Measurements from ENCODE around the gene NME9. TPM values are rescaled to one million over a fixed set of nuclear protein-coding genes. Genes with fewer than 3 reads are reported as not detected.

NME9 gene
- total and polyA plus RNA-seq, 2 donors (not counting 3 experiments of a cell fraction or from before 2014, with no cell fraction given), result 0.08 TPM; not detected in 1

DNA sequence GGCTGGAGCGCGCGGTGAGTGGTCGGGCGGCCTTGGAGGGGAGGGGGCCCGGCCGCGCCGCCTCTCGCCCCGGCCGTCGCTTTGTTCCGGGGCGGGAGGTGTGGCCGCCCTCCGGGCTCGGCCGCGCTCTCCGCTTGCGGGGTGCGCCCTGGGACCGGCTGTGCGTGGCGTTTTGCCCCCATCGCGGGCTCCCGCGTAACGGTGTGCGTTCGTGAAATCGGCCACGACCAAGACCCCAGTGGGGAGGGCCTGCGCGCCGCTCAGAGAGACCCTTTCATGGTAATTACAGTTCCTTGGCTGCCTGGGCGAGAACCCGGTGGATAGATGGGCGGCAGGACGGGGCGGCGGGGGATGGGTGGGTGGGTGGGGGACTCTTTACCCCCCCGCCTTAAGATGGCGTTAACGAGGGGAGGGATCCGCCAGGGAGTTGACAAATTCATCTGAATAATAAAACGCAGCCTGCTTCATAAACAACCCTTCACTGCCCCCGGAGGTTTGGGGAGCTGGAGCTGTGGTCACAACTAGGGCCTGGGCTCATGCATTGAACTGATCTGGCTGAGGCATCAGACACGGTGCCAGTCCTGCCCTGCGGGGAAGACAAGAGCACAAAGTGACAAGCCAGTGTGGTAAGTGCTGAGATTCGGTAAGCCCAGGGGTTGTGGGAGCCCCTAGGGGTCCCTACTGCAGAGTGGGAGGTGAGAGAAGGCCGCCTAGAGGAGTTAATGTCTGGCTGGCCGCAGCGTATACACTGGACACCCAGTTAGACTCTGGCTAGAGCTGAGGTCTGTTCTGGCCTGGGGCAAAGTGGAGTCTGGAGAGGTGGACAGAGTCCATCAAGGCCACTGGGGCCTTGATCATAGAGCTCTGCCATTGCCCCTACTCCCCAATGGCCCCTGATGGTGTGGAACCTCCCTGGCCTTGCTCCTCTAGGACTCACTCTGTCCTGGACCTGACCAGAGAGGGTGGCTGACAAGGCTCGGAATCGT is 19.4 kb upstream of the NME9 start:
- ChIA-PET CTCF (interaction anchor here (0.7 to 1.7 kb wide), 9 partner anchors 16 to 587 kb away, joined by 3 to 7 read pairs (median 4); no protein-coding TSS in a partner anchor), POLR2A (no interaction called here)
- Histone ChIP-seq H3K27me3 (ENCODE audit: control insufficient read depth in 2 of 2, insufficient read depth in 2 of 2, low read length in 2 of 2) (no peaks in the 10 kb centered on the region), H3K9ac (replicated peaks; ENCODE audit: extremely low read depth, insufficient read depth, low read length) (peak overlapping the region; percentile 80), H3K4me1 (ENCODE audit: control insufficient read depth, extremely low read depth, insufficient read depth, low read length) (peaks cover 3% of the 10 kb centered on the region), H2AFZ (ENCODE audit: low read depth, low read length) (peak overlapping the region; percentile 100), H3K79me2 (ENCODE audit: control insufficient read depth, insufficient read depth, low read length) (no peaks in the 10 kb centered on the region), H3K36me3 (ENCODE audit: control insufficient read depth in 2 of 2, extremely low read depth in 1 of 2, insufficient read depth in 2 of 2, low read length in 2 of 2) (no peaks in the 10 kb centered on the region), H3K9me3 (replicated peaks; ENCODE audit: control insufficient read depth, insufficient read depth, low read length) (no peaks in the 10 kb centered on the region), H3K27ac (ENCODE audit: insufficient read depth, low read depth, low read length) (peak overlapping the region; percentile 48), H3K4me3 (replicated peaks in 1 of 3; ENCODE audit: insufficient read depth in 1 of 3, low read depth in 1 of 3, low read length in 3 of 3) (peak overlapping the region; percentile 34 to 64 (median 58)), H4K20me1 (replicated peaks; ENCODE audit: control insufficient read depth, extremely low read depth, insufficient read depth, low read length) (no peaks in the 10 kb centered on the region), H3K4me2 (ENCODE audit: insufficient read depth, low read length) (peak overlapping the region; percentile 84), H3K9me1 (replicated peaks; ENCODE audit: control insufficient read depth, extremely low read depth, insufficient read depth, low read length) (no peaks in the 10 kb centered on the region)
- dilution Hi-C loops (cut with MboI; ENCODE audit: extremely low pct_ligation_motif_present, low sequenced_read_pairs) (no loop called here), intact Hi-C loops (cut with micrococcal nuclease) (loop anchor here (1.0 to 10.0 kb wide), 6 partner anchors 17 to 596 kb away; partner anchors contain the start of genes ARMC8, DZIP1L, FOXL2 and FOXL2NB)
- TF ChIP-seq FOS (IDR thresholded peaks at IDR 0.05; ENCODE audit: borderline replicate concordance, insufficient read depth, low read length) (no peak), GATA2 (IDR thresholded peaks at IDR 0.05; ENCODE audit: insufficient read depth, insufficient read length, low read depth, low read length) (no peak), EZH2 (IDR thresholded peaks at IDR 0.05; ENCODE audit: borderline replicate concordance, low read depth, low read length, severe bottlenecking) (no peak), MAX (IDR thresholded peaks at IDR 0.05; ENCODE audit: insufficient read depth, insufficient read length) (no peak), JUN (IDR thresholded peaks at IDR 0.05; ENCODE audit: borderline replicate concordance, insufficient read depth, insufficient read length, low read depth) (no peak), MYC (IDR thresholded peaks at IDR 0.05; ENCODE audit: low read depth, low read length) (no peak), POLR2A (IDR thresholded peaks at IDR 0.05; ENCODE audit: low read depth, low read length) (no peak), POLR2AphosphoS5 (IDR thresholded peaks at IDR 0.05; ENCODE audit: insufficient read depth, low read depth, low read length) (no peak)
- TF ChIP-seq, protein P1, sequence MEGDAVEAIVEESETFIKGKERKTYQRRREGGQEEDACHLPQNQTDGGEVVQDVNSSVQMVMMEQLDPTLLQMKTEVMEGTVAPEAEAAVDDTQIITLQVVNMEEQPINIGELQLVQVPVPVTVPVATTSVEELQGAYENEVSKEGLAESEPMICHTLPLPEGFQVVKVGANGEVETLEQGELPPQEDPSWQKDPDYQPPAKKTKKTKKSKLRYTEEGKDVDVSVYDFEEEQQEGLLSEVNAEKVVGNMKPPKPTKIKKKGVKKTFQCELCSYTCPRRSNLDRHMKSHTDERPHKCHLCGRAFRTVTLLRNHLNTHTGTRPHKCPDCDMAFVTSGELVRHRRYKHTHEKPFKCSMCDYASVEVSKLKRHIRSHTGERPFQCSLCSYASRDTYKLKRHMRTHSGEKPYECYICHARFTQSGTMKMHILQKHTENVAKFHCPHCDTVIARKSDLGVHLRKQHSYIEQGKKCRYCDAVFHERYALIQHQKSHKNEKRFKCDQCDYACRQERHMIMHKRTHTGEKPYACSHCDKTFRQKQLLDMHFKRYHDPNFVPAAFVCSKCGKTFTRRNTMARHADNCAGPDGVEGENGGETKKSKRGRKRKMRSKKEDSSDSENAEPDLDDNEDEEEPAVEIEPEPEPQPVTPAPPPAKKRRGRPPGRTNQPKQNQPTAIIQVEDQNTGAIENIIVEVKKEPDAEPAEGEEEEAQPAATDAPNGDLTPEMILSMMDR (IDR thresholded peaks at IDR 0.05; ENCODE audit: extremely low read depth in 1 of 2, insufficient read depth in 1 of 2, low read depth in 1 of 2, low read length in 2 of 2), result no peak
- DNase-seq (ENCODE audit: low read depth, low spot score), result peak; percentile 11
- BruUV-seq (replicated peaks), result no TSS peak
- FAIRE-seq, result no peak

Data from endothelial cell of umbilical vein (primary cell).